HG03139 (cell line): ENCODE data around the gene OLA1.

Experiments used
- ATAC-seq: cut with Tn5 transposase; IDR thresholded peaks from one replicate; pipeline ENCODE4 v1.9.1; 2021; ENCODE audit not compliant: unreplicated experiment

Gene OLA1

GRCh38 chr2:174224665-174225288 is 23.6 kb downstream of the OLA1 start:
- no peak for ATAC-seq

GRCh38 chr2:174224125-174224524 is 24.2 kb downstream of the OLA1 start:
- ATAC-seq = no peak

GRCh38 chr2:174223388-174223787 is 24.9 kb downstream of the OLA1 start:
- no peak for ATAC-seq

- ATAC-seq = no peak
These were observed 26.2 kb downstream of the OLA1 start for GRCh38 chr2:174222154-174222553.

DNA sequence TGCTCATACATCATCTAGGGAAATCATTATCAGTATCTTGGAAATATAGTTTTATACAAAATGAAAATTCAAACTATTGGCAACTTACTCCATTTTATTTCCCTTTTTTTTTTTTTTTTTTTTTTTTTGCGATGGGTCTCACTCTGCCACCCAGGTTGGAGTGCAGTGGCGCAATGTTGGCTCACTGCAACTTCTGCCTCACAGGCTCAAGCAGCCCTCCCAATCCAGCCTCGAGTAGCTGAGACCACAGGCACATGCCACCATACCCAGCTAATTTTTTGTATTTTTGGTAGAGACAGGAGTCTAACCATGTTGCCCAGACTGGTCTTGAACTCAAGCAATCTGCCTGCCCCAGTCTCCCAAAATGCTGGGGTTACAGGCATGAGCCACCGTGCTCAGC is 29.0 kb downstream of the OLA1 start:
- no peak for ATAC-seq

GRCh38 chr2:174218773-174219172 is 29.6 kb downstream of the OLA1 start:
- no peak for ATAC-seq

DNA sequence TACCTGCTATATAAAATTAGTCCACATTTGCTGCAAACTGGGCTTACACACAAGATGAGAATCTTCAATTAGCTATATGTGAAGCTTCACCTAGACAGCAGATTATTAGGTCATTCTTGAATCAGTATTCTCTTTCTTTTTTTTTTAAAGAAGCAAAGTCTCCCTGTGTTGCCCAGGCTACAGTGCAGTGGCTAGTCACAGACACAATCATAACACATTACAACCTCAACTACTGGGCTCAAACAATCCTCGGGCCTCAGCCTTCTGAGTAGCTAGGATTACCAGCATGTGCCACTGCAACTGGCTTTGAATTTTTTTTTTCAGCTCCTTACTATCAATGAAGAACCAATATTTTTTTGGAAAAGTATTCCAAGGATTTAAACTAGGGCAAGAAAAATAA is 30.5 kb downstream of the OLA1 start:
- ATAC-seq = no peak

- ATAC-seq = no peak
These were observed 36.4 kb downstream of the OLA1 start for GRCh38 chr2:174211954-174212353.

- ATAC-seq = no peak
These were observed 37.5 kb downstream of the OLA1 start for GRCh38 chr2:174210862-174211261.

- no peak for ATAC-seq
These were observed 39.0 kb downstream of the OLA1 start for GRCh38 chr2:174209325-174209724.

- no peak for ATAC-seq
These were observed 40.3 kb downstream of the OLA1 start for GRCh38 chr2:174208026-174208425.

DNA sequence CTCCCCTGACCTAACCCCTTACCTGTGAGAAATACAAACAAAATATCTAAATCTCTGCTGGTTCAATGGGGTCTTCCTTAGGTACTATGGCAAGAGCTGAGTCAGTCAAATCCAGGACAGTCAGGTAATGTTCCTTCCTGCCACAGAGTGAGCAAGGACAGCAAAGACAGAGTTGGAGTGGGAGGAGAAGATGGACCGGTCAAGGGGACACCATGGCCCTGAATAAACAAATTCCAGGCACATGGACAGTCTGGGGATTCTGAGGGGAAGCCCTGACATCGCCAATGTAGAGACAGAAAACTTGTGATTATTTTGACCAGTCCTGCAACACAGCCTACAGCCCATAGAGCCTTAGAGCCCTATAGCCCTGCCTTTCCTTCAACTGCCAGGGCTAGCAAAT is 42.8 kb downstream of the OLA1 start:
- ATAC-seq = no peak

GRCh38 chr2:174202188-174202587 is 46.1 kb downstream of the OLA1 start:
- ATAC-seq = no peak

DNA sequence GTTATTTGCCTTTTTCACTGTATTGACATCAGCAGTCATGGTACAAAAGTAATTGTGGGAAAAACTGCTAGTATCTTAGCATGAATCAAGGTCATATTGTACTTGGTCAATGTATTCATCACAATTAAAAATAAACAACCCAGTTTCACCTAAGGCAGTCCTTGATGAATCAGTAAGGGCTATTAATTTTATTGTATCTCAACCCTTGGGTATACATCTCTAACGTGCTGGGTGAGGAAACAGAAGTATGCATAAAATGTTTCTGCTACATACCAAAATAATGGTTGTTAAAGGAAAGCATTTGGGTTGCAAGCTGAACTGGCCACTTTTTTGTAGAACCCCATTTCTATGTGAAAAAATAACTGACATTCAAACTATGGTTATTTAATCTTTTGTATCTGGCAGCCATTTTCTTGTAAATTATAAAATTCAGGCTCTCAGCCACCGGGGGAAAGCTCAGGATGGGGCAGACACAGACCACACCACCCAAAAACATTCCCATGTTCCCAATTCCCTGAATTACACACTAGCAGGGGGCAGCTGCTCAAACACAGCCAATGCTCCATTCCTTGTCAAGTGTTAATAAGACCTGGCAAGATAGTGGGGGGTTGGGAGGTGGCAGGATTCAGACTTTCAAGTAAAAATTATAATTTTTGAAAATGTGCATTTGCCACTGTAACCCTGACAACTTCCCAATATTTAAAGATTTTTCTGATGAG is 49.3 kb downstream of the OLA1 start:
- no peak for ATAC-seq

GRCh38 chr2:174195253-174195652 is 53.1 kb downstream of the OLA1 start:
- no peak for ATAC-seq

GRCh38 chr2:174193737-174194136 is 54.6 kb downstream of the OLA1 start:
- no peak for ATAC-seq

GRCh38 chr2:174192664-174193063 is 55.7 kb downstream of the OLA1 start:
- ATAC-seq = no peak

DNA sequence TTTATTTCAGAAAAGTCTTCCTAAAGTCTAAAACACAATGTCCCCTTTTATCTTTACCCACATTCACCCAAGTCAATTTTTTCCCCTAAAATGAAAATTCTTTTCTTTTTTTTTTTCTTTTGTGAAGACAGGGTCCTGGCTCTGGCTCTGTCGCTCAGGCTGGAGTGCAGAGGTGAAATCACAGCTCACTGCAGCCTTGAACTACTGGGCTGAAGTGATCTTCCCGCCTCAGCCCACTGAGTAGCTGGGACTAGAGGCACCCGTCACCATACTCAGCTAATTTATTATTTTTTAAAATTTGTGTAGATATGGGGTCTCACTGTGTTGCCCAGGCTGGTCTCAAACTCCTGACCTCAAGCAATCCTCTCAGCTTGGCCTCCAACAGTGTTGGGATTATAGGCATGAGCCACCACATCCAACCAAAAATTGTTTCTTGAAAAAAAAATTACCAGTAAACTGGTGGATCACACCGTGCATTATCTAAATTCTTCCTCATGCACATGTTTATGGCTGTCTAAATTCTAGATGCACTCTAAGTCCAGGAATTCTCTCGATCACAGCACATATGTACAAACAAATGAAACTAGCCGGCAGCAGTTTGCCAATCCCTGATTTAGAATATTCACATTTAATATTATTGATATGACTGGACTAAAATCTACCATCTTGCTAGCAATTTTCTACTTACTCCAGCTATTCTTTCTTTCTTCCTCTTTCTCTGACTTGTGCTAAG is 56.8 kb downstream of the OLA1 start:
- ATAC-seq = no peak

- no peak for ATAC-seq
These were observed 63.4 kb downstream of the OLA1 start for GRCh38 chr2:174184915-174185314.

DNA sequence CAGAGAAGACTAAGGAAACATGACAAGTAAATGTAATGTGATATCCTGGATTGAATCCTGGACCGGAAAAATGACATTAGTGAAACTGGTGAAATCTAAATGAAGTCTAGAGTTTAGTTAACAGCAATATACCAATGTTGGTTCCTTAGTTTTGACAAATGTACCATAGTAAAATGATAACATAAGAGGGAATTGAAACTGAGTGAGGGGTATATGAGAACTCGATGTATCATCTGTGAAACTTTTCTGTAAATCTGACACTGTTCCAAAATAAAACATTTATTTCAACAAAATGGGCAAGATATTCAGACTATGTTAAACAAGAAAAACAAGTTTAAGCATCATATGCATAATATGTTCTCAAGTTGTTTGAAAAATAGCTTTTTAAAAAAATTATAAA is 63.8 kb downstream of the OLA1 start:
- no peak for ATAC-seq

DNA sequence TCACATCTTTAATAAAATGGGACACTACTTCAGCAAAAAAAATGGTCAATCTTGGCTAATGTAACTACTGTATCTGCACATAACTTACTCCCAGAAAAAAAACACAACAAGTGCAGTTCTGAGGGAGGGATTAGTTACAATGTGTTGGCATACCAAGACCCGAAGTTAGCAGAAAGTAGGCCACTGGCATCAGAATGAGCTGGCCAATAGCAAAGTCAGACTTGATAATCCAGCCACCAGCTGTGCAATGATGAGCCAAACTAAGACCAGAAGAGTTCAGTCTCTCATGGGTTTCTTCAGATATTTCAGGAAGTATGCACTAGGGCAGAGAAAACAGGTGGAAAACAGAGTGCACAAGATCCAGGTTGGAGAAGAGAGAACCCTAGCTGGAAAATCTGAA is 65.3 kb downstream of the OLA1 start:
- ATAC-seq = no peak

- ATAC-seq = no peak
These were observed 67.0 kb downstream of the OLA1 start for GRCh38 chr2:174181368-174181767.
